NCI-H2081 (cell line): Measurements from ENCODE around the gene CALCR.
A peak's percentile ranks its signal among the peaks of the same experiment; 100 is the strongest.
"Not testable (repeated sequence)": the region's sequence is repeated elsewhere in the genome, so short reads cannot be mapped to it uniquely, and the experiment has no call there.

Experiments
- DNase-seq, 2 experiments: peaks; one replicate each; lab custom pipeline; 2025; lab: John Stamatoyannopoulos, UW

The CALCR gene

GRCh38 chr7:93574646-93575554 is at the start of gene CALCR:
TSS of gene CALCR (minus strand) at chr7:93574724. CDS start at chr7:93486981, 87,743 bp downstream.
- DNase-seq = peak in 1 of 2 experiments; percentile 36

GRCh38 chr7:93623816-93624215 is 49.3 kb upstream of the CALCR start:
- no peak for DNase-seq

- DNase-seq = peak; percentile 77 to 83
These were observed 47.8 kb upstream of the CALCR start for GRCh38 chr7:93622036-93623033.

- DNase-seq = no peak
These were observed 46.3 kb upstream of the CALCR start for GRCh38 chr7:93620864-93621263.

GRCh38 chr7:93620057-93620456 is 45.5 kb upstream of the CALCR start:
- no peak for DNase-seq

- peak in 1 of 2 experiments; percentile 63 for DNase-seq
These were observed 26.8 kb upstream of the CALCR start for GRCh38 chr7:93601363-93601762.

GRCh38 chr7:93594250-93594649 is 19.7 kb upstream of the CALCR start:
- DNase-seq = no peak

- DNase-seq = peak in 1 of 2 experiments; percentile 19
These were observed 18.2 kb upstream of the CALCR start for GRCh38 chr7:93592588-93593266.

- DNase-seq = peak in 1 of 2 experiments; percentile 10
These were observed 16.9 kb upstream of the CALCR start for GRCh38 chr7:93591224-93592050.

GRCh38 chr7:93586479-93586865 is 11.9 kb upstream of the CALCR start:
- DNase-seq = not testable (repeated sequence)

- DNase-seq = not testable (repeated sequence)
These were observed 11.4 kb upstream of the CALCR start for GRCh38 chr7:93585694-93586478.

GRCh38 chr7:93579431-93579830 is 4.9 kb upstream of the CALCR start:
- no peak for DNase-seq

GRCh38 chr7:93578762-93579161 is 4.2 kb upstream of the CALCR start:
- DNase-seq = no peak

GRCh38 chr7:93575555-93576399 is 1.3 kb upstream of the CALCR start:
- no peak for DNase-seq

GRCh38 chr7:93574269-93574645 is 267 bp downstream of the CALCR start:
- no peak for DNase-seq

- no peak for DNase-seq
These were observed 5.3 kb downstream of the CALCR start for GRCh38 chr7:93569189-93569588.

- DNase-seq = no peak
These were observed 7.6 kb downstream of the CALCR start for GRCh38 chr7:93566876-93567275.

GRCh38 chr7:93563584-93563983 is 10.9 kb downstream of the CALCR start:
- no peak for DNase-seq

GRCh38 chr7:93562936-93563335 is 11.6 kb downstream of the CALCR start:
- DNase-seq = no peak
